DND-41 (cell line): ENCODE measurements around the gene RTF2.

Experiments
- EZH2 ChIP-seq: IDR thresholded peaks from 3 replicates; pipeline ENCODE4 v1.6.1; 2012; ENCODE audit warnings: borderline replicate concordance, low read depth, mild to moderate bottlenecking, moderate library complexity, low read length, inconsistent platforms; ENCODE audit not compliant: severe bottlenecking
- TF ChIP-seq, protein P1 (sequence below): IDR thresholded peaks from 2 replicates; pipeline ENCODE4 v1.5.1; 2012; ENCODE audit warnings: borderline replicate concordance, low read length, moderate library complexity, mild to moderate bottlenecking; ENCODE audit not compliant: poor library complexity, severe bottlenecking; ENCODE audit errors: extremely low read depth

- TF ChIP-seq EZH2: no peak
- TF ChIP-seq, protein P1, sequence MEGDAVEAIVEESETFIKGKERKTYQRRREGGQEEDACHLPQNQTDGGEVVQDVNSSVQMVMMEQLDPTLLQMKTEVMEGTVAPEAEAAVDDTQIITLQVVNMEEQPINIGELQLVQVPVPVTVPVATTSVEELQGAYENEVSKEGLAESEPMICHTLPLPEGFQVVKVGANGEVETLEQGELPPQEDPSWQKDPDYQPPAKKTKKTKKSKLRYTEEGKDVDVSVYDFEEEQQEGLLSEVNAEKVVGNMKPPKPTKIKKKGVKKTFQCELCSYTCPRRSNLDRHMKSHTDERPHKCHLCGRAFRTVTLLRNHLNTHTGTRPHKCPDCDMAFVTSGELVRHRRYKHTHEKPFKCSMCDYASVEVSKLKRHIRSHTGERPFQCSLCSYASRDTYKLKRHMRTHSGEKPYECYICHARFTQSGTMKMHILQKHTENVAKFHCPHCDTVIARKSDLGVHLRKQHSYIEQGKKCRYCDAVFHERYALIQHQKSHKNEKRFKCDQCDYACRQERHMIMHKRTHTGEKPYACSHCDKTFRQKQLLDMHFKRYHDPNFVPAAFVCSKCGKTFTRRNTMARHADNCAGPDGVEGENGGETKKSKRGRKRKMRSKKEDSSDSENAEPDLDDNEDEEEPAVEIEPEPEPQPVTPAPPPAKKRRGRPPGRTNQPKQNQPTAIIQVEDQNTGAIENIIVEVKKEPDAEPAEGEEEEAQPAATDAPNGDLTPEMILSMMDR: no peak
Observed at GRCh38 chr20:56453352-56453751, 15.1 kb upstream of the RTF2 start.
